ENCODE data around the gene MAPK6.
"Not testable (repeated sequence)": the region's sequence is repeated elsewhere in the genome, so short reads cannot be mapped to it uniquely, and the experiment has no call there.

The MAPK6 gene

DNA sequence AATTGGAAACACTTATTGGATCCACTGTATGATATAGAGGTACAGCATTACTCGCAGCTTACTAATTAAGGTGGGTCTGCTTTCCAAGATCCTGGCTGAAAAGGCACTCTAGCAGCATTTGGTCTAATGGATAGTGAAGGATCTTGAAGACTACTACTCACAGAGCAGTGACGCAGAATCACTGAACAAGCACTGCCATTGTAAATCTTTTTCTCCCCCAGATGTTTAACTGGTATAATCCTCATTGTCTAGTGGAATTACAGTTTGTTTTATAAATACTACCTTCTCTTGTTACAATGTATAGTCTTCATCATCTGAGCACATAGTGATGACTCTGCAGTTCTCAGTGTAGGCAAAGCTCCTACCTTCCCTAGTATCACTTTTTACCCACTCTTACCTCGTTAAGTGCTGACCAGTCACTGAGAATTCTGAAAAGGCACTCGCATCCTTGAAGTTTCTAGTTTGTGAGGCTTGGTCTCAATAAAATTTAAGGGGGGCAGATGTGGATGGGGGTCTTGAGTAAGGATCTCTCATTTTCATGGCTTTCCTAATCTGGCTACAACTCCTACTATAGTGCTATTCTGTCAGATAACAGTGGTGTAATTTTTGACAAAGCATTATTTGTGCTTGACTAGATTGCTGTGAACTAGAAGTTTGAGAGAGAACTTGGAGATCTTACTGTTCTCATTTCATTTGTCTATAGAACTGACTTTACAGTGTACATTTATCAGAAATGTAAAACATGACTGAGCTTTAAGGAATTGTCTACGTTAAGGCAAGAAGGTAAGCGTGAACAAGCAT lies 23.2 kb downstream of the MAPK6 start:
- DNase-seq (ENCODE audit: low spot score), result no peak
- in situ Hi-C loops (cut with MboI; ENCODE audit: low pct_unique_long_range_greater_than_20kb, low sequenced_read_pairs, unreplicated experiment), result no loop called here
- TF ChIP-seq, protein P1, sequence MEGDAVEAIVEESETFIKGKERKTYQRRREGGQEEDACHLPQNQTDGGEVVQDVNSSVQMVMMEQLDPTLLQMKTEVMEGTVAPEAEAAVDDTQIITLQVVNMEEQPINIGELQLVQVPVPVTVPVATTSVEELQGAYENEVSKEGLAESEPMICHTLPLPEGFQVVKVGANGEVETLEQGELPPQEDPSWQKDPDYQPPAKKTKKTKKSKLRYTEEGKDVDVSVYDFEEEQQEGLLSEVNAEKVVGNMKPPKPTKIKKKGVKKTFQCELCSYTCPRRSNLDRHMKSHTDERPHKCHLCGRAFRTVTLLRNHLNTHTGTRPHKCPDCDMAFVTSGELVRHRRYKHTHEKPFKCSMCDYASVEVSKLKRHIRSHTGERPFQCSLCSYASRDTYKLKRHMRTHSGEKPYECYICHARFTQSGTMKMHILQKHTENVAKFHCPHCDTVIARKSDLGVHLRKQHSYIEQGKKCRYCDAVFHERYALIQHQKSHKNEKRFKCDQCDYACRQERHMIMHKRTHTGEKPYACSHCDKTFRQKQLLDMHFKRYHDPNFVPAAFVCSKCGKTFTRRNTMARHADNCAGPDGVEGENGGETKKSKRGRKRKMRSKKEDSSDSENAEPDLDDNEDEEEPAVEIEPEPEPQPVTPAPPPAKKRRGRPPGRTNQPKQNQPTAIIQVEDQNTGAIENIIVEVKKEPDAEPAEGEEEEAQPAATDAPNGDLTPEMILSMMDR (IDR thresholded peaks at IDR 0.05; ENCODE audit: extremely low read depth, insufficient read depth, missing control alignments), result no peak

DNA sequence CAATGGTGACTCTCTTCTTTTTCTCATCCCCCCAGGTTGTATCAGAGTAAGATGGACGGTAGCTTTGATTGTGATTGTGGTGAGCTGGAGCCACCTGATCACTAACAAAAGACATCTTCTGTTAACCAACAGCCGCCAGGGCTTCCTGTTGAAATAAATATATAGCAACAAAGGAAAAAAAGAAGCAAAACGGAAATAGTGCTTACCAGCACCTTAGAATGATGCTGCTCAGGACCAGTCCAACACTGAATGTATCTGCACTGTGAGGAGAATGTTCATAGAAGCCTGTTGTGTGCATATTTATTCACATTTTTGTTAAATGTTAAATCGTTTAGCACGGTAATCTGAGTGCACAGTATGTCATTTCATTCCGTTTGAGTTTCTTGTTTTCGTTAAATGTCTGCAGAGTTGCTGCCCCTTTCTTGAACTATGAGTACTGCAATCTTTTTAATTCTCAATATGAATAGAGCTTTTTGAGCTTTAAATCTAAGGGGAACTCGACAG lies 26.8 kb downstream of the MAPK6 start:
- in situ Hi-C loops (cut with MboI; ENCODE audit: low pct_unique_long_range_greater_than_20kb, low sequenced_read_pairs, unreplicated experiment); DNase-seq (ENCODE audit: low spot score): not testable (repeated sequence)
- TF ChIP-seq, protein P1 (IDR thresholded peaks at IDR 0.05; ENCODE audit: extremely low read depth, insufficient read depth, missing control alignments), result peak; percentile 17

DNA sequence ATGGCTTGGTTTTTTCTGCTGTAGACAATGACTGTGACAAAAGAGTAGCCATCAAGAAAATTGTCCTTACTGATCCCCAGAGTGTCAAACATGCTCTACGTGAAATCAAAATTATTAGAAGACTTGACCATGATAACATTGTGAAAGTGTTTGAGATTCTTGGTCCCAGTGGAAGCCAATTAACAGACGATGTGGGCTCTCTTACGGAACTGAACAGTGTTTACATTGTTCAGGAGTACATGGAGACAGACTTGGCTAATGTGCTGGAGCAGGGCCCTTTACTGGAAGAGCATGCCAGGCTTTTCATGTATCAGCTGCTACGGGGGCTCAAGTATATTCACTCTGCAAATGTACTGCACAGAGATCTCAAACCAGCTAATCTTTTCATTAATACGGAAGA lies 27.5 kb downstream of the MAPK6 start:
- DNase-seq (ENCODE audit: low spot score); in situ Hi-C loops (cut with MboI; ENCODE audit: low pct_unique_long_range_greater_than_20kb, low sequenced_read_pairs, unreplicated experiment): not testable (repeated sequence)

DNA sequence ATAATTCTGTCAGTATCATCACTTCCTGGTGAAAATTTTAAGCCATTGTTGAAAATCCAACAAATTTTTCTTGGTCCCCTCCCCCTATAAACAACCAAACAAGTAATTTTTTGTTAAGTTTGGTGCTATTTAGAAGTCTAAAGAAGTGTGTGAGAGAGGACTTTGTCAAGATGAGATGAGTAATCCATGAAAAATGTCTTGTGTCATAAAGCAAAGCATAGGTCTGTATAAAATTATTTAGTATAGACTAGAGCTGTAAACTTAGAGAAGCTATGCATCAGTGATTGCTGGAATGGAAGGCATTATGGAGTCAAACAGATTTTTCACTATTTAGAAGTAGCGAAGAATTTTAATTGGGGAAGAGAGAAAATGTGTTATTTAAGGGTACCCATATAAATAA lies 31.4 kb downstream of the MAPK6 start:
- in situ Hi-C loops (cut with MboI; ENCODE audit: low pct_unique_long_range_greater_than_20kb, low sequenced_read_pairs, unreplicated experiment), result no loop called here
- TF ChIP-seq, protein P1 (IDR thresholded peaks at IDR 0.05; ENCODE audit: extremely low read depth, insufficient read depth, missing control alignments), result no peak
- DNase-seq (ENCODE audit: low spot score), result no peak

DNA sequence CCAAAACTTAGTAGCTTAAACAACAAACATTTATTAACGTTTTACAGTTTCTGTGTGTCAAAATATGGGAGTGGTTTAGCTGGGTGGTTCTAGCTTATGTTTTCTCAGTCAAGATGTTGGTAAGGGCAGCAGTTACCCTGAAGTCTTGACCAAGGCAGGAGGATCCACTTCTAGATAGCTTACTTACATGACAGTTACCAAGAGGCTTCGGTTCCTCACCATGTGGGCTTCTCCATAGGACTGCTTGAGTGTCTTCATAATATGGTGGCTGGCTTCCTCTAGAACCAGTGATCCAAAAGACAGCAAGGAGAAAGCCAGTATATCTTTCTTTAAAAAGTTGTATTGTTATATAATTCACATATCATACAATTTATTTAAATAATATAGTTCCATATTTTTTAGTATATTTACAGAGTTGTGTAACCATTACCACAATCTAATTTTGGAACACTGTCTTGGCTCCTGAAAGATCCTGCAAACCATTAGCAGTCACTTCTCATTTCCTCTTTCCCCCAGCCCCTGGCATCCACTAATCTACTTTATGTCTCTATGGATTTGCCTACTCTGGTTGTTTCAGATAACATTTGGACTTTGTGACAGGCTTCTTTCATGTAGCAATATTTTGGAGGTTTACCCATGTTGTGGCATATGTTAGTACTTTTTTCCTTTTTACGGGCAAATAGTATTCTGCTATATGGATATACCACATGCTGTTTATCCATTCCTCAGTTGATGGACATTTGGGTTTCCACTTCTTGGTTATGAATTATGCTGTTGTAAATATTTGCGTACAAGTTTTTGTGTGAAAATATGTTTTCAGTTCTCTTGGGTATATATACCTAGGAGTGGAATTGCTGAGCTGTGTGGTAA lies 33.3 kb downstream of the MAPK6 start:
- in situ Hi-C loops (cut with MboI; ENCODE audit: low pct_unique_long_range_greater_than_20kb, low sequenced_read_pairs, unreplicated experiment), result no loop called here
- DNase-seq (ENCODE audit: low spot score), result no peak
- TF ChIP-seq, protein P1 (IDR thresholded peaks at IDR 0.05; ENCODE audit: extremely low read depth, insufficient read depth, missing control alignments), result no peak

DNA sequence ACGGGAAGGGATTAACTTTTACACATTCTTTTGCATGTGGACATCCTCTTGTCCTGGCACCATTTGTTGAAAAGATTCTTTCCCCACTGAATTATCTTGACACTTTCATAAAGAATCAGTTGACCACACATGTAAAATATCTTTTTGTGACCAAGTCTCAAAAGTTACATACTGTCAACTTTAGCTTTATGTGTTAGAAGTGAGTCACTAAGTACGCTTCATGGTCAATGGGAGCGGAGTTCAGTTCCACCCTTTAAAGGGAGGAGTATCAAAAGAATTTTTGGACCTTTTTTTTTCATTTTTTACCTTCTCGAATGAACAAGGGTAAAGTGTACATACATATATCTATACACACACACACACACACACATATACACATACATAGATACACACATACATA lies 35.4 kb downstream of the MAPK6 start:
- no peak for DNase-seq (ENCODE audit: low spot score)
- TF ChIP-seq, protein P1 (IDR thresholded peaks at IDR 0.05; ENCODE audit: extremely low read depth, insufficient read depth, missing control alignments), result no peak
- in situ Hi-C loops (cut with MboI; ENCODE audit: low pct_unique_long_range_greater_than_20kb, low sequenced_read_pairs, unreplicated experiment), result no loop called here

DNA sequence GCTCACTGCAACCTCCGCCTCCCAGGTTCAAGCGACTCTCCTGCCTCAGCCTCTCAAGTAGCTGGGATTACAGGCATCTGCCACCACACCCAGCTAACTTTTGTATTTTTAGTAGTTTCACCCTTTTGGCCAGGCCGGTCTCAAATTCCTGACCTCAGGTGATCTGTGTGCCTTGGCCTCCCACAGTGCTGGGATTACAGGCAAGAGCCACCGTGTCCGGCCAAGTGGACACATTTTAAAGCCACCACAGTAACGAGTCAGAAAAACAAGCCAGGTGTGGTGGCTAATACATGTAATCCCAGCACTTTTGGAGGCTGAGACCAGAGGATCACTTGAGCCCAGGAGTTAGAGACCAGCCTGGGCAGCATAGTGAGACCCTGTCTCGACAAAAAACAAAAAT lies 35.8 kb downstream of the MAPK6 start:
- in situ Hi-C loops (cut with MboI; ENCODE audit: low pct_unique_long_range_greater_than_20kb, low sequenced_read_pairs, unreplicated experiment); DNase-seq (ENCODE audit: low spot score): not testable (repeated sequence)

Measured in GM13977 (cell line).